ENCODE measurements around the gene LHFPL4. TPM values are rescaled to one million over a fixed set of nuclear protein-coding genes. Genes with fewer than 3 reads are reported as not detected.
"Not testable (repeated sequence)": the region's sequence is repeated elsewhere in the genome, so short reads cannot be mapped to it uniquely, and the experiment has no call there.

Gene LHFPL4
- total RNA-seq, 1 donor: not detected

DNA sequence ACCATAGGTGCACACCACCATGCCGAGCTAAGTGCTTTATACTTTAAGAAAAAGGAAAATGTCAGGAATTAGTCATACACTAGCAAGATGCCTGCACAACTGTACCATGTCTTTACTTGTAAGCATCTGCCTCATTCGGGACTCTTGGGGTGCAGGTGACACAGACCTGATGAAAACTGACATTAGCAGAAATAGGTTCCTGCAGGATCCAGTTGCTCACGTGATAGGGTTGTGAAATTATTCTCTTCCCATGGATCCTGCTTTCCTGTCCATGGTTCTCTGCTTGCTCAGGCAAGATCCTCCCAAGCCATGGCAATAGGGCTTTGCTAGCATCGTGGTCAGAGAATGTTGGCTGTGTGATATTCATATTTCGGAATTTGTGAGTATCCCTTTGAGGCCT lies 10.2 kb upstream of the LHFPL4 start:
- no peak for DNase-seq (ENCODE audit: low read depth)
- H3K4me3 ChIP-seq (ENCODE audit: low read depth, low read length): no peak overlapping the region
- TF ChIP-seq, protein P1, sequence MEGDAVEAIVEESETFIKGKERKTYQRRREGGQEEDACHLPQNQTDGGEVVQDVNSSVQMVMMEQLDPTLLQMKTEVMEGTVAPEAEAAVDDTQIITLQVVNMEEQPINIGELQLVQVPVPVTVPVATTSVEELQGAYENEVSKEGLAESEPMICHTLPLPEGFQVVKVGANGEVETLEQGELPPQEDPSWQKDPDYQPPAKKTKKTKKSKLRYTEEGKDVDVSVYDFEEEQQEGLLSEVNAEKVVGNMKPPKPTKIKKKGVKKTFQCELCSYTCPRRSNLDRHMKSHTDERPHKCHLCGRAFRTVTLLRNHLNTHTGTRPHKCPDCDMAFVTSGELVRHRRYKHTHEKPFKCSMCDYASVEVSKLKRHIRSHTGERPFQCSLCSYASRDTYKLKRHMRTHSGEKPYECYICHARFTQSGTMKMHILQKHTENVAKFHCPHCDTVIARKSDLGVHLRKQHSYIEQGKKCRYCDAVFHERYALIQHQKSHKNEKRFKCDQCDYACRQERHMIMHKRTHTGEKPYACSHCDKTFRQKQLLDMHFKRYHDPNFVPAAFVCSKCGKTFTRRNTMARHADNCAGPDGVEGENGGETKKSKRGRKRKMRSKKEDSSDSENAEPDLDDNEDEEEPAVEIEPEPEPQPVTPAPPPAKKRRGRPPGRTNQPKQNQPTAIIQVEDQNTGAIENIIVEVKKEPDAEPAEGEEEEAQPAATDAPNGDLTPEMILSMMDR (IDR thresholded peaks at IDR 0.05; ENCODE audit: insufficient read depth, low read depth, low read length): no peak

DNA sequence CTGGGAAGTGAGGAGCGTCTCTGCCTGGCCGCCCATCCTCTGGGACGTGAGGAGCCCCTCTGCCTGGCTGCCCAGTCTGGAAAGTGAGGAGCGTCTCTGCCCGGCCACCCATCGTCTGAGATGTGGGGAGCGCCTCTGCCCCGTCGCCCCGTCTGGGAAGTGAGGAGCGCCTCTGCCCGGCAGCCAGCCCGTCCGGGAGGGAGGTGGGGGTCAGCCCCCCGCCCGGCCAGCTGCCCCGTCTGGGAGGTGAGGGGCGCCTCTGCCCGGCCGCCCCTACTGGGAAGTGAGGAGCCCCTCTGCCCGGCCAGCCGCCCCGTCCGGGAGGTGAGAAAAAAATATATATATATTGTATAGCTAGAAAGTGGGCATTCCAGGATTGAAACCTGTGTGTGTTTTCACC lies 6.4 kb upstream of the LHFPL4 start:
- not testable (repeated sequence) for DNase-seq (ENCODE audit: low read depth); H3K4me3 ChIP-seq (ENCODE audit: low read depth, low read length)

DNA sequence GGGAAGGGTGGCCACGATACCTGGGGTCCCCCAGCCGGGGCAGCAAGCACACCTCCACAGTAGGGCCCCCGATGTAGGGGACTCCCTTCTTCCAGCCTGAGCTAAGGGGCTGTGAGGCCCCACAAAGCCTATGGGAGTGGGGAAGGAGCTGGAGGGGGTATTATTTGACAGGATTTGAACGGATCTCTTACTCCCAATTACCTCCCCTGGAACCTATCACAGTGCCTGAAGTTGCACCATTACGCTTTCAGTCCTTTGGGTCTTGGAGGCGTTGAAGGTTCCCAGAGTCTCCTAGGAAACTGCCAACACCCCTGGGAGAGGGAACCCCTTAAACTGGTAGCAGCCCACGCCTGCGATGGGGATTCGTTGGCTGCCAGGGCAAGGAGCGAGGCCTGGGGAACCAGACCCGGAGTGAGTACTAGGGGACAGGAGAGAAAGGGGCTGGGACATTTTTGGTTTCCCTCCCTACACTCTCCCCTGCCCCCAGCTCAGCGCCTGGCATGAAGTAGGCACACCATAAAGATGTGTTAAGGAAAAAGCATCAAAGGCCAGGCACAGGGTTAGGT lies 409 bp upstream of the LHFPL4 start:
- no peak for DNase-seq (ENCODE audit: low read depth)

DNA sequence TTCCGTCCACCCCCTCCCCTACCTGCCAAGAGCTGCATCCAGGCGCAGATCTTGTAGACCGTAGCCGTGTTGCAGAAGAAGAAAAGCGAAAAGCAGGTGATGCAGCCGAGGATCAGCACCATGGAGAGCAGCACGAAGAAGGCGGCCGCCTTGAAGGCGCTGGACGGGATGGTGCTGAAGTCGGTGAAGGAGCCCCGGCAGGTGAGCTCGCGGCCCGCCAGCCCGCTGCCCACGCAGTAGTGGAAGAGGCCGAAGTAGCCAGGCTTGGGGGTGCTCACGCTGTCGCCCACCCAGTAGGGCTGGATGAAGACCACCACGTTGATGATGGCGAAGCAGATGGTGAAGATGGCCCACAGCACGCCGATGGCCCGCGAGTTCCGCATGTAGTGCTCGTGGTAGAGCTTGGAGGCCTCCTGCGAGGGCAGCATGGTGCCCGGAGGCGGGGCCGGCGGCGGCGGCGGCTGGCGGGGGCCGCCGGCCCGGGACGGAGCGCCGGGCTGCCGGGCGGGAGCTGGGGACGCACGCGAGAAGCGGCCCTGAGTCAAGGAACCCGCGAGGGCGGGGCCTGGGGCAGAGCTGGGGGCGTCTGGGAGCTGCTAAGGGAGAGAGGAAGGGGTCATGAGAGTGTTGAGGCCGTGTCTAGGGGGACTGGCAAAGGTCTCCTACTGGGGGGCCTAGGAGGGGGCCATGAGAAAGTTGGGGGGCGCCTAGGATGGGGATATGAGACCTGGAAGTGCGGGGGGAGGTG lies 1.2 kb downstream of the LHFPL4 start:
- TF ChIP-seq, protein P1 (IDR thresholded peaks at IDR 0.05; ENCODE audit: insufficient read depth, low read depth, low read length): no peak
- H3K4me3 ChIP-seq (ENCODE audit: low read depth, low read length): no peak overlapping the region
- DNase-seq (ENCODE audit: low read depth): peak; percentile 59

More for the DNA sequence above, 409 bp upstream of the LHFPL4 start:
- H3K4me3 ChIP-seq (ENCODE audit: low read depth, low read length): no peak overlapping the region
- TF ChIP-seq, protein P1 (IDR thresholded peaks at IDR 0.05; ENCODE audit: insufficient read depth, low read depth, low read length): no peak

DNA sequence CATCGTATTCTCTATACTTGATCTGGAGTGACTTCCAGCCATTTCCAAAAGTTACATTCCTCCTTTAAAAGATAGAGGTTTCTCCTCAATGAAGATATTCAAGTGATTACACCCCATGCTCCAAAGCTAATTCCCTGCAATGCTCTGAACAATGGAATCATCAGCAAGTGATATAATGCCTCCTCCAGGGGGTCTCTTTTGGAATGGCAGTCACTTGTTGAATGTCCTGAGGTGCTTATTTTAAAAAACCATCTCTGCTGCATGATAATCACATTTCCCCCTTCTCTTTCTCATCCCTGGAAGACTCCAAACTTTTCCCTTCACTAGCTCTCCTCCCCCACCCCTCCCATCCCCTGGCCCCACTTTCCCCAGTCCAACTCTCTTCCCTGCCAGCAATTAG lies 2.6 kb downstream of the LHFPL4 start:
- TF ChIP-seq, protein P1 (IDR thresholded peaks at IDR 0.05; ENCODE audit: insufficient read depth, low read depth, low read length): no peak
- no peak for DNase-seq (ENCODE audit: low read depth)
- H3K4me3 ChIP-seq (ENCODE audit: low read depth, low read length): no peak overlapping the region

DNA sequence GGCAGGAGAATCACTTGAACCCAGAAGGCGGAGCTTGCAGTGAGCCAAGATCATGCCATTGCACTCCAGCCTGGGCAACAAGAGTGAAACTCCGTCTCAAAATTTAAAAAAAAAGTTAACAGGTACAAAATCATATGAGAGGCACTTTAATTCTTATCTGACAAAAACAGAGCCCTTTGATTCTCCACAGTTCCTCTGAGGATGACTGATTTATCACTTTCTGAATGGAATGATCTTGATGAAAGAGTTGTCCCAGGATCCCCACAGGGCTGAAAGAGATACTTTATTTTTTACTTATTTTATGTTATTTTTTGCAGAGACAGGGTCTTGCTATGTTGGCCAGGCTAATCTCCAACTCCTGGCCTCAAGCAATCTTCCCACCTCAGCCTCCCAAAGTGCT lies 4.0 kb downstream of the LHFPL4 start:
- DNase-seq (ENCODE audit: low read depth): no peak
- TF ChIP-seq, protein P1 (IDR thresholded peaks at IDR 0.05; ENCODE audit: insufficient read depth, low read depth, low read length): no peak
- no peak overlapping the region for H3K4me3 ChIP-seq (ENCODE audit: low read depth, low read length)

DNA sequence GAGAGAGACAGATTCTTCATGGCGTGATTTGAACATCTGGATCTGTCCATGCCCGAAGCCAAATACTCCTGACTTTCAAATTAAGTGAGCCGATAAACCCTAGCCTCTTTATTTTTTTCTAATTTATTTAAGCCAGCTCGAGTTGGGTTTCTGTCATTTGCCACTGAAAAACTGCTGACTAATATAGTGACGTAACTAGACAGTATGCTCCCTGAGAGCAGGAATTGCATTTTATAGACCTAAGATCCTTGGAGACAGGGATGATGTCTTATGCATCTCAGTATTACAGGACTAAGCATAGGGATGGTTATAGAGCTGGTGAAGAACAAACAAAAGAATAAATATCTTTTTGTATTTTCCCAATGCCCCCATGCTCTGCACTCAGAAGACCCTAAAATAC lies 4.6 kb downstream of the LHFPL4 start:
- TF ChIP-seq, protein P1 (IDR thresholded peaks at IDR 0.05; ENCODE audit: insufficient read depth, low read depth, low read length): no peak
- no peak for DNase-seq (ENCODE audit: low read depth)
- no peak overlapping the region for H3K4me3 ChIP-seq (ENCODE audit: low read depth, low read length)

Data from fibroblast of villous mesenchyme (primary cell).